PC-3 (cell line): Measurements from ENCODE around the gene TXNL4A.

Source experiments
- CTCF ChIP-seq: fragments of 300-600 bp; sonication (generic); conservative IDR thresholded peaks from 2 replicates; pipeline ENCODE4 v1.5.1; 2017; ENCODE audit warnings: antibody characterized with exemption, low read depth, mild to moderate bottlenecking, low read length
- EZH2 ChIP-seq: fragments of 300-600 bp; sonication (generic); IDR thresholded peaks from one replicate; pipeline ENCODE4 v1.6.1; 2017; ENCODE audit warnings: antibody characterized with exemption, mild to moderate bottlenecking, low read length; ENCODE audit not compliant: unreplicated experiment
- EZH2phosphoT487 ChIP-seq: fragments of 300-600 bp; sonication (generic); IDR thresholded peaks from 2 replicates; pipeline ENCODE4 v1.6.1; 2018; ENCODE audit warnings: mild to moderate bottlenecking, antibody characterized with exemption, low read length, borderline replicate concordance

DNA sequence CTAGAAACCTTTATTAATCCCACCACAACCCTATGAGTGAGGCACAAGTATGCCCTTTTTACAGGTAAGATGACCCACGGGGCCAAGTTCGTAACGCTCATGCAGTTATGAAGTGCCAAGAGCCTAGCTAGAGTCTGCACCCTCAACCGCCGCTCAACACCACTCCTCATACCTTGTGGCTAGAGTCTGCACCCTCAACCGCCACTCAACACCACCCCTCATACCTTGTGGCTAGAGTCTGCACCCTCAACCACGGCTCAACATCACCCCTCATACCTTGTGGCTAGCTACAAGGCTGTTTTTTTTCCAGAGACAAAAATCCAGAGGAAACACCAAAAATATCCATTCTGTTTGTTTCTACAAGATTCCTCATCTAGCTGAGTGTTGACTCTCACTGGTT, 4.6 kb downstream of the TXNL4A start:
- TF ChIP-seq CTCF (no peak), EZH2 (no peak), EZH2phosphoT487 (no peak)
